ENCODE measurements around the gene CTDSP1. TPM values are rescaled to one million over a fixed set of nuclear protein-coding genes. Genes with fewer than 3 reads are reported as not detected.
A peak's percentile ranks its signal among the peaks of the same experiment; 100 is the strongest.

CTDSP1 gene, protein sequence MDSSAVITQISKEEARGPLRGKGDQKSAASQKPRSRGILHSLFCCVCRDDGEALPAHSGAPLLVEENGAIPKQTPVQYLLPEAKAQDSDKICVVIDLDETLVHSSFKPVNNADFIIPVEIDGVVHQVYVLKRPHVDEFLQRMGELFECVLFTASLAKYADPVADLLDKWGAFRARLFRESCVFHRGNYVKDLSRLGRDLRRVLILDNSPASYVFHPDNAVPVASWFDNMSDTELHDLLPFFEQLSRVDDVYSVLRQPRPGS
- total RNA-seq = 100 to 1,000 TPM in 5 of 7 donors, 10 to 100 TPM in 2; 68.8 to 211 (median 159) TPM
- polyA plus RNA-seq = 100 to 1,000 TPM in 1 of 2 donors, 10 to 100 TPM in 1; 38.6 to 135 TPM
- long read RNA-seq, donor 1, transcript CTDSP1-201 (7 exons, 2,638 nt) = major isoform, 13 of 164 reads
- long read RNA-seq, donor 1, partial matches to known transcripts = 118 of 164 reads
- long read RNA-seq, donor 1, other reads (novel, unspliced or antisense) = 32 of 164 reads
- long read RNA-seq, donor 2, transcript CTDSP1-201 (7 exons, 2,638 nt) = major isoform, 7 of 19 reads
- long read RNA-seq, donor 2, partial matches to known transcripts = 0 of 19 reads
- long read RNA-seq, donor 2, other reads (novel, unspliced or antisense) = 11 of 19 reads
- long read RNA-seq, donor 3, transcript CTDSP1-201 (7 exons, 2,638 nt) = major isoform, 6 of 105 reads
- long read RNA-seq, donor 3, partial matches to known transcripts = 13 of 105 reads
- long read RNA-seq, donor 3, other reads (novel, unspliced or antisense) = 82 of 105 reads

DNA sequence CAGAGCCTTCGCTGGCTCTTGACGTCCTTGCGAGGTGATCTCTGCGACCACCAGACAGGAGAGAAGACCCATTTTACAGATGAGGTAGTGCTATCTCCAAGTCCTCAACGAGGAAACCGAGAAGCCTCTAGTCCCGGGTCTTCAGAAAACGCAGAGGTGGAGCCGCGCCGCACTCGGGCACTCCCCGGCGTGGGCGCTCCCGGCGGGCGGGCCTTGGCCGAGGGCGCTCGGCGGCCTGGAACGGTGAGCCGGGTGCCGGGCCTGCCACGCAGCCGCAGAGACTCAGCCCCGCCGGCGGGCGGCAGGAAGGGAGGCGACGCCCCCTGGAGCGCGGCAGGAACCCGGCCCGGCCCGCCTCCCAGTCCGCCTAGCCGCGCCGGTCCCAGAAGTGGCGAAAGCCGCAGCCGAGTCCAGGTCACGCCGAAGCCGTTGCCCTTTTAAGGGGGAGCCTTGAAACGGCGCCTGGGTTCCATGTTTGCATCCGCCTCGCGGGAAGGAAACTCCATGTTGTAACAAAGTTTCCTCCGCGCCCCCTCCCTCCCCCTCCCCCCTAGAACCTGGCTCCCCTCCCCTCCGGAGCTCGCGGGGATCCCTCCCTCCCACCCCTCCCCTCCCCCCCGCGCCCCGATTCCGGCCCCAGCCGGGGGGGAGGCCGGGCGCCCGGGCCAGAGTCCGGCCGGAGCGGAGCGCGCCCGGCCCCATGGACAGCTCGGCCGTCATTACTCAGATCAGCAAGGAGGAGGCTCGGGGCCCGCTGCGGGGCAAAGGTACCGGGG is at the start of gene CTDSP1:
CTDSP1 (plus strand) TSS at position 478 of the 776 bp plus-strand sequence; CDS start at position 701, 223 bp downstream.
- 0 to 1% (median 0%) methylated on average over 14 to 70 of the region's 78 CpGs for WGBS, 3 donors
- Histone ChIP-seq H3K4me1 (ENCODE audit: insufficient read depth) (peaks cover 12% of the 10 kb centered on the region), H3K4me3 (peak within 1 kb of the TSS; percentile 99), H3K27me3 (no peaks in the 10 kb centered on the region), H3K36me3 (no peaks in the 10 kb centered on the region), H3K9me3 (no peaks in the 10 kb centered on the region), H3K27ac (peak within 1 kb of the TSS; percentile 97 to 98)
- DNase-seq = peak; percentile 96 to 97 (median 97)
- intact Hi-C loops (cut with DNase I) = loop anchor here in 3 of 4 donors (2.0 to 10.0 kb wide), 5 partner anchors 65 to 255 kb away; partner anchors contain the start of genes BCS1L (in 1 of the 3), TMBIM1 (in 1 of the 3) and ZNF142 (in 1 of the 3)
- TF ChIP-seq, protein P1, sequence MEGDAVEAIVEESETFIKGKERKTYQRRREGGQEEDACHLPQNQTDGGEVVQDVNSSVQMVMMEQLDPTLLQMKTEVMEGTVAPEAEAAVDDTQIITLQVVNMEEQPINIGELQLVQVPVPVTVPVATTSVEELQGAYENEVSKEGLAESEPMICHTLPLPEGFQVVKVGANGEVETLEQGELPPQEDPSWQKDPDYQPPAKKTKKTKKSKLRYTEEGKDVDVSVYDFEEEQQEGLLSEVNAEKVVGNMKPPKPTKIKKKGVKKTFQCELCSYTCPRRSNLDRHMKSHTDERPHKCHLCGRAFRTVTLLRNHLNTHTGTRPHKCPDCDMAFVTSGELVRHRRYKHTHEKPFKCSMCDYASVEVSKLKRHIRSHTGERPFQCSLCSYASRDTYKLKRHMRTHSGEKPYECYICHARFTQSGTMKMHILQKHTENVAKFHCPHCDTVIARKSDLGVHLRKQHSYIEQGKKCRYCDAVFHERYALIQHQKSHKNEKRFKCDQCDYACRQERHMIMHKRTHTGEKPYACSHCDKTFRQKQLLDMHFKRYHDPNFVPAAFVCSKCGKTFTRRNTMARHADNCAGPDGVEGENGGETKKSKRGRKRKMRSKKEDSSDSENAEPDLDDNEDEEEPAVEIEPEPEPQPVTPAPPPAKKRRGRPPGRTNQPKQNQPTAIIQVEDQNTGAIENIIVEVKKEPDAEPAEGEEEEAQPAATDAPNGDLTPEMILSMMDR (IDR thresholded peaks at IDR 0.05) = peak in 1 of 3 donors; percentile 19
- TF ChIP-seq EP300 (IDR thresholded peaks at IDR 0.05) (no peak), POLR2A (IDR thresholded peaks at IDR 0.05) (peak; percentile 60)

DNA sequence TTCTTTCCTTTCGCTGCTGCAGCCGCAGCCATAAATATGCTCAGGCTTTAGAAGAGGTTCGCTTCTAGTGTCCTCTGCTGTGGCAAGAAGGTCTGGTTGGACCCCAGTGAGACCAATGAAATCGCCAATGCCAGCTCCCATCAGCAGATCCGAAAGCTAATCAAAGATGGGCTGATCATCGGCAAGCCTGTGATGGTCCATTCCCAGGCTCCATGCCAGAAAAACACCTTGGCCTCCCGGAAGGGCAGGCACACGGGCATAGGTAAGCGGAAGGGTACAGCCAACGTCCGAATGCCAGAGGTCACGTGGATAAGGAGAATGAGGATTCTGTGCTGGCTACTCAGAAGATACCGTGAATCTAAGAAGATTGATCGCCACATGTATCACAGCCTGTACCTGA is 45.6 kb upstream of the CTDSP1 start:
- intact Hi-C loops (cut with DNase I) = no loop called here
- peaks cover 1% of the 10 kb centered on the region for H3K4me1 ChIP-seq (ENCODE audit: insufficient read depth)
- no peaks in the 10 kb centered on the region for H3K36me3 ChIP-seq
- TF ChIP-seq, protein P1 (IDR thresholded peaks at IDR 0.05) = no peak
- TF ChIP-seq EP300 (IDR thresholded peaks at IDR 0.05) = no peak
- no peak for TF ChIP-seq POLR2A (IDR thresholded peaks at IDR 0.05)
- no peaks in the 10 kb centered on the region for H3K9me3 ChIP-seq
- H3K27ac ChIP-seq = no peak overlapping the region
- H3K27me3 ChIP-seq = no peaks in the 10 kb centered on the region
- DNase-seq = no peak
- 92 to 95% (median 95%) methylated on average over 14 of the region's 14 CpGs for WGBS, 3 donors
- H3K4me3 ChIP-seq = no peak overlapping the region

DNA sequence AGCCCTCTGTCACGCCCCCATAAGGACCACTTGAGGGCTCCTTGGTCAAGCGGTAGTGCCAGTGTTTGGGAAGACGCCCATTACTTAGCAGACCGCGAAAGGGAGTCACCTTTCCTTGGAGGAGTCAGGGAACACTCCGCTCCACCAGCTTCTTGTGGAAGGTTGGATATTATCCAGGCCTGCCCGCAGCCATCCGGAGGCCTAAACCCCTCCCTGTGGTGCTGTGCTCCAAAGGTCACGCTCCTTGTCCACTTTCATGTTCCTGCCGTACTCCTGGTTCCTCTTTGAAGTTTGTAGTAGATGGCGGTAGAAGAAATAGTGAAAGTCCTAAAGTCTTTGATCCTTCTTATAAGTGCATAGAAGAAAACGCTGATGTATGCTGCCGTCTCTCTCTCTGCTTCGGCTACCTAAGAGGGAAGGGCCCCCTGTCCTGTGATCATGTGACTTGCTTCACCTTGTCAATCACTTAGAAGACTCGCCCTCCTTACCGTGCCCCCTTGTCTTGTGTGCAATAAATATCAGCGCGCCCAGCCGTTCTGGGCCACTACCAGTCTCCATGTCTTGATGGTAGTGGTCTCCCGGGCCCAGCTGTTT is 44.7 kb upstream of the CTDSP1 start:
- TF ChIP-seq POLR2A (IDR thresholded peaks at IDR 0.05) (no peak), EP300 (IDR thresholded peaks at IDR 0.05) (no peak)
- TF ChIP-seq, protein P1 (IDR thresholded peaks at IDR 0.05) = no peak
- intact Hi-C loops (cut with DNase I) = loop anchor here in 1 of 4 donors (5.0 kb wide), 1 partner anchor 33 kb away; no protein-coding TSS in a partner anchor
- Histone ChIP-seq H3K9me3 (no peaks in the 10 kb centered on the region), H3K36me3 (no peaks in the 10 kb centered on the region), H3K27me3 (no peaks in the 10 kb centered on the region), H3K4me3 (no peak overlapping the region), H3K4me1 (ENCODE audit: insufficient read depth) (peaks cover 1% of the 10 kb centered on the region), H3K27ac (no peak overlapping the region)
- WGBS, 3 donors = 65 to 74% (median 69%) methylated on average over 20 of the region's 20 CpGs
- DNase-seq = no peak

Measured in ovary (tissue), 10 donors.